GF-D8 (cell line): ENCODE data around the gene COA5.

ENCODE experiments used
- DNase-seq: peaks from one replicate; lab custom pipeline; 2025; lab: John Stamatoyannopoulos, UW

COA5 gene

GRCh38 chr2:98571796-98572195, 36.5 kb downstream of the COA5 start:
- no peak for DNase-seq

GRCh38 chr2:98571121-98571701, 37.1 kb downstream of the COA5 start:
- no peak for DNase-seq

- DNase-seq, result no peak
These were observed 38.0 kb downstream of the COA5 start for GRCh38 chr2:98570356-98570755.

- no peak for DNase-seq
These were observed 38.4 kb downstream of the COA5 start for GRCh38 chr2:98569915-98570314.

GRCh38 chr2:98569197-98569793, 39.0 kb downstream of the COA5 start:
- DNase-seq, result no peak

- no peak for DNase-seq
These were observed 40.0 kb downstream of the COA5 start for GRCh38 chr2:98568161-98568956.

- DNase-seq, result no peak
These were observed 42.4 kb downstream of the COA5 start for GRCh38 chr2:98565941-98566340.

GRCh38 chr2:98565286-98565860, 42.9 kb downstream of the COA5 start:
- no peak for DNase-seq

GRCh38 chr2:98564541-98565132, 43.7 kb downstream of the COA5 start:
- DNase-seq, result no peak

- DNase-seq, result no peak
These were observed 44.9 kb downstream of the COA5 start for GRCh38 chr2:98563394-98563793.

GRCh38 chr2:98561902-98562695, 46.2 kb downstream of the COA5 start:
- no peak for DNase-seq

- DNase-seq, result no peak
These were observed 47.3 kb downstream of the COA5 start for GRCh38 chr2:98561018-98561417.

- no peak for DNase-seq
These were observed 48.0 kb downstream of the COA5 start for GRCh38 chr2:98560256-98560771.

- no peak for DNase-seq
These were observed 48.7 kb downstream of the COA5 start for GRCh38 chr2:98559581-98559980.

GRCh38 chr2:98558852-98559530, 49.3 kb downstream of the COA5 start:
- DNase-seq, result no peak

- DNase-seq, result no peak
These were observed 51.8 kb downstream of the COA5 start for GRCh38 chr2:98556344-98557033.

- DNase-seq, result no peak
These were observed 52.6 kb downstream of the COA5 start for GRCh38 chr2:98555696-98556095.

GRCh38 chr2:98554116-98554861, 54.0 kb downstream of the COA5 start:
- no peak for DNase-seq

- no peak for DNase-seq
These were observed 55.7 kb downstream of the COA5 start for GRCh38 chr2:98552499-98553179.
